ACC112 (cell line): ENCODE results near the gene ARID4B.
"Not testable (repeated sequence)": the region's sequence is repeated elsewhere in the genome, so short reads cannot be mapped to it uniquely, and the experiment has no call there.

ENCODE experiments used
- H2AFZ ChIP-seq: fragments of 200-600 bp; sonication (generic); one replicate; pipeline ENCODE4 v1.6.0; 2017; ENCODE audit warnings: antibody characterized with exemption, low read length; ENCODE audit not compliant: unreplicated experiment
- H3K27ac ChIP-seq: fragments of 200-600 bp; sonication (generic); 2 replicates; pipeline ENCODE4 v1.5.1; 2014; ENCODE audit warnings: low read depth, mild to moderate bottlenecking, antibody characterized with exemption, low read length, moderate library complexity
- H3K27me3 ChIP-seq: fragments of 200-600 bp; sonication (generic); 2 replicates; pipeline ENCODE4 v1.6.1; 2014; ENCODE audit warnings: mild to moderate bottlenecking, antibody characterized with exemption, low read length, moderate library complexity, mixed read lengths; ENCODE audit not compliant: insufficient read depth
- H3K36me3 ChIP-seq: fragments of 200-600 bp; sonication (generic); 2 replicates; pipeline ENCODE4 v1.6.1; 2016; ENCODE audit warnings: mild to moderate bottlenecking, antibody characterized with exemption, low read length, moderate library complexity, mixed read lengths; ENCODE audit not compliant: insufficient read depth
- H3K4me1 ChIP-seq: fragments of 200-600 bp; sonication (generic); one replicate; pipeline ENCODE4 v1.6.1; 2016; ENCODE audit warnings: low read length, mixed read lengths; ENCODE audit not compliant: insufficient read depth, unreplicated experiment, control insufficient read depth
- H3K4me3 ChIP-seq: fragments of 200-600 bp; sonication (generic); 2 replicates; pipeline ENCODE4 v1.5.1; 2014; ENCODE audit warnings: mild to moderate bottlenecking, low read depth, low read length
- H3K79me2 ChIP-seq: fragments of 200-600 bp; sonication (generic); one replicate; pipeline ENCODE4 v1.6.0; 2016; ENCODE audit warnings: low read length; ENCODE audit not compliant: control insufficient read depth, unreplicated experiment, insufficient read depth

Gene ARID4B

GRCh38 chr1:235286667-235287066 lies 41.3 kb downstream of the ARID4B start:
- peaks cover 90% of the 10 kb centered on the region for H3K79me2 ChIP-seq
- no peak overlapping the region for H3K4me3 ChIP-seq
- no peaks in the 10 kb centered on the region for H3K27me3 ChIP-seq
- H3K27ac ChIP-seq, result no peak overlapping the region
- H2AFZ ChIP-seq, result no peak overlapping the region
- no peaks in the 10 kb centered on the region for H3K36me3 ChIP-seq
- H3K4me1 ChIP-seq, result no peaks in the 10 kb centered on the region

- H3K27me3 ChIP-seq, result no peaks in the 10 kb centered on the region
- H2AFZ ChIP-seq, result no peak overlapping the region
- H3K79me2 ChIP-seq, result peaks cover 90% of the 10 kb centered on the region
- no peak overlapping the region for H3K27ac ChIP-seq
- no peak overlapping the region for H3K4me3 ChIP-seq
- no peaks in the 10 kb centered on the region for H3K4me1 ChIP-seq
- no peaks in the 10 kb centered on the region for H3K36me3 ChIP-seq
Measured at GRCh38 chr1:235284231-235284769, 43.7 kb downstream of the ARID4B start.

DNA sequence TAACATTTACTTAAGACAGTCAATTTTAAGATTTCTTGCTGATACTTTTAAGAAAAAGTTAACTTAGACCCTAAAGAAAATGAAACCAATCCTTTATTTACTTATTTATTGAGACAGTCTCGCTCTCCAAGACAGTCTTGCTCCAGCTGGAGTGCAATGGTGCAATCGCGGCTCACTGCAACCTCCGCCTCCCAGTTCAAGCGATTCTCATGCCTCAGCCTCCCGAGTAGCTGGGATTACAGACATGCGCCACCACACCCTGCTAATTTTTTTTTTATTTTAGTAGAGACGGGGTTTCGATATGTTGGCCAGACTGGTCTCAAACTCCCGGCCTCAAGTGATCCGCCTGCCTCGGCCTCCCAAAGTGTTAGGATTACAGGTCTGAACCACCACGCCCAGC lies 44.3 kb downstream of the ARID4B start:
- peaks cover 90% of the 10 kb centered on the region for H3K79me2 ChIP-seq
- not testable (repeated sequence) for H3K4me1 ChIP-seq, H2AFZ ChIP-seq, H3K36me3 ChIP-seq, H3K27ac ChIP-seq, H3K4me3 ChIP-seq, H3K27me3 ChIP-seq

DNA sequence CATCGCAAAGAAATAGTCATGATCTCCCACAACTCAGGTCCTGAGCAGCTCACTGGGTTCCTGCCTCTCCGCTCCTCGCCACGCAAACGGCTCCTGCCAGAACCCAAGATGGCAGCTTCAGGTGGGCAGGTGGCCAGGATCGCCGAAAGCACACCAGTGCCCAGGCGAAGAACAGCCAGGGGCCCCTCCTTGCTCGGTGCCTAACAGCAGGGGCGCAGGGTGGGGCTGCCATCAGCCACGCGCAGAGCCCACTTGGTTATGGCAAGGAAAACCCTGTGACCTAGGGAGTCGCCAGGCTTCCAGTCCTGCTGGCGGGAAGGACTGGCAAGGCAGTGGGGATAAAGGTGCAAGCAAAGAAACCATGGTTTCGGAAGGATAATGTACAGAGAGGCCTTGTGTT lies 47.5 kb downstream of the ARID4B start:
- peaks cover 80% of the 10 kb centered on the region for H3K79me2 ChIP-seq
- no peak overlapping the region for H3K27ac ChIP-seq
- peaks cover 4% of the 10 kb centered on the region for H3K4me1 ChIP-seq
- no peaks in the 10 kb centered on the region for H3K36me3 ChIP-seq
- no peak overlapping the region for H2AFZ ChIP-seq
- no peaks in the 10 kb centered on the region for H3K27me3 ChIP-seq
- H3K4me3 ChIP-seq, result no peak overlapping the region

DNA sequence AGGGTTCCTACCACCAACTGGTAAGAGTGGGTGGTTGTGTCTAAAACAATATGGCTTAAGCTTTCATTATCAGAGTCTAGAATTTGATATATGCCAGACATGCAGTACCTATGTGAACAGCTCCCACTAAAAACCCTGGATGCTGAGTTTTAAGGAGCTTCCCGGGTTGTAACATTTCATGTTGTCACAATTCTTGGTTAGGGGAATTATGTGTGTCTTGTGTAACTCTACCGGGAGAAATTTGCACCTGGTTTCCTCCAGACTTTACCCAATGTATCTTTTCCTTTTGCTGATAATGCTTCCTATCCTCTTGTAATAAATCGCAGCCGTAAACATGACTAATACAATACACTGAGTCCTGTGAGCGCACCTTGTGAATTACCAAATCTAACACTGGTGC lies 48.3 kb downstream of the ARID4B start:
- H3K27me3 ChIP-seq, result no peaks in the 10 kb centered on the region
- peaks cover 4% of the 10 kb centered on the region for H3K4me1 ChIP-seq
- H3K79me2 ChIP-seq, result peaks cover 80% of the 10 kb centered on the region
- H3K27ac ChIP-seq, result no peak overlapping the region
- no peak overlapping the region for H3K4me3 ChIP-seq
- H2AFZ ChIP-seq, result no peak overlapping the region
- no peaks in the 10 kb centered on the region for H3K36me3 ChIP-seq

- H2AFZ ChIP-seq, result no peak overlapping the region
- no peak overlapping the region for H3K27ac ChIP-seq
- H3K79me2 ChIP-seq, result peaks cover 77% of the 10 kb centered on the region
- no peak overlapping the region for H3K4me3 ChIP-seq
- H3K27me3 ChIP-seq, result no peaks in the 10 kb centered on the region
- peaks cover 4% of the 10 kb centered on the region for H3K4me1 ChIP-seq
- H3K36me3 ChIP-seq, result no peaks in the 10 kb centered on the region
Measured at GRCh38 chr1:235278915-235279292, 49.1 kb downstream of the ARID4B start.

GRCh38 chr1:235278233-235278914 lies 49.6 kb downstream of the ARID4B start:
- H3K4me1 ChIP-seq, result peaks cover 4% of the 10 kb centered on the region
- no peak overlapping the region for H2AFZ ChIP-seq
- no peaks in the 10 kb centered on the region for H3K36me3 ChIP-seq
- no peaks in the 10 kb centered on the region for H3K27me3 ChIP-seq
- no peak overlapping the region for H3K27ac ChIP-seq
- no peak overlapping the region for H3K4me3 ChIP-seq
- H3K79me2 ChIP-seq, result peaks cover 78% of the 10 kb centered on the region

- Histone ChIP-seq H3K27ac (no peak overlapping the region), H3K27me3 (no peaks in the 10 kb centered on the region), H2AFZ (no peak overlapping the region), H3K79me2 (peaks cover 81% of the 10 kb centered on the region), H3K4me3 (no peak overlapping the region), H3K4me1 (peaks cover 4% of the 10 kb centered on the region), H3K36me3 (no peaks in the 10 kb centered on the region)
Measured at GRCh38 chr1:235277709-235278108, 50.3 kb downstream of the ARID4B start.

DNA sequence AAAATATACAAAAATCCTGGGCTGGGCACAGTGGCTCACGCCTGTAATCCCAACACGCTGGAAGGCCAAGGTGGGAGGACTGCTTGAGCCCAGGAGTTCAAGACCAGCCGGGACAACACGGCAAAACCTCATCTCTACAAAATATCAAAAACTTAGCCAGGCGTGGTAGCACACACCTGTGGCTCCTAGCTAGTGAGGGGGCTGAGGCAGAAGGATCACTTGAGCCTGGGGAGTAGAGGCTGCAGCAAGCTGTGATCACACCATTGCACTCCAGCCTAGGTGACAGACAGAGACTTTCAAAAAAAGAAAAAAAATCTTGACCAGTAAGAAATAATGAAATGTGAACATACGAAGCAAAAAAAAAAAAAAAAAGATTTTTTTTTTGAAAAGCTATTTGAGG lies 52.1 kb downstream of the ARID4B start:
- Histone ChIP-seq H3K79me2 (peaks cover 79% of the 10 kb centered on the region), H3K27ac (no peak overlapping the region), H2AFZ (no peak overlapping the region), H3K4me3 (no peak overlapping the region), H3K36me3 (no peaks in the 10 kb centered on the region), H3K27me3 (no peaks in the 10 kb centered on the region), H3K4me1 (peaks cover 4% of the 10 kb centered on the region)

- H3K4me1 ChIP-seq, result peaks cover 8% of the 10 kb centered on the region
- H3K36me3 ChIP-seq, result no peaks in the 10 kb centered on the region
- no peaks in the 10 kb centered on the region for H3K27me3 ChIP-seq
- H2AFZ ChIP-seq, result no peak overlapping the region
- H3K4me3 ChIP-seq, result no peak overlapping the region
- H3K79me2 ChIP-seq, result peaks cover 80% of the 10 kb centered on the region
- H3K27ac ChIP-seq, result no peak overlapping the region
Measured at GRCh38 chr1:235275223-235275622, 52.8 kb downstream of the ARID4B start.

DNA sequence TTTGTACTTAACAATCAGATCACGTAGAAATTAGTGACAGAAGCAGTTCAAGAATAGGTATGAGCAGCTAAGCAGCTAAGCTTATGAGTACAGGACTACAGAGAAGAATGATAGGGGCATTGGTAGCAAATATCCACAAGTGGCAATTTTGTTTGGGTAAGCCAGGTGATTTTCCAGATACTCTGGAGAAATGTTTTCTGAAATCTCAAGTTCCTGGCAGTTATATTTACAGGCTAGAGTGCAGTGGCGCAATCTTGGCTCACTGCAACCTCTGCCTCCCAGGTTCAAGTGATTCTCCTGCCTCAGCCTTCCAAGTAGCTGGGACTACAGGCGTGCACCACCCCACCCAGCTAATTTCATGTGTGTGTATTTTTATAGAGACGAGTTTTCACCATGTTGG lies 55.1 kb downstream of the ARID4B start:
- no peak overlapping the region for H3K4me3 ChIP-seq
- peaks cover 81% of the 10 kb centered on the region for H3K79me2 ChIP-seq
- H3K27ac ChIP-seq, result no peak overlapping the region
- H2AFZ ChIP-seq, result no peak overlapping the region
- H3K4me1 ChIP-seq, result peaks cover 7% of the 10 kb centered on the region
- H3K36me3 ChIP-seq, result no peaks in the 10 kb centered on the region
- no peaks in the 10 kb centered on the region for H3K27me3 ChIP-seq
